HG02943 (cell line): ENCODE measurements around the gene LRRC15.

Experiments used
- ATAC-seq: cut with Tn5 transposase; IDR thresholded peaks from one replicate; pipeline ENCODE4 v1.9.1; 2021; ENCODE audit warnings: mild to moderate bottlenecking, low read depth, moderate library complexity; ENCODE audit not compliant: unreplicated experiment

LRRC15 gene

GRCh38 chr3:194306109-194306686 is 63.3 kb downstream of the LRRC15 start:
- ATAC-seq, result peak; percentile 57

DNA sequence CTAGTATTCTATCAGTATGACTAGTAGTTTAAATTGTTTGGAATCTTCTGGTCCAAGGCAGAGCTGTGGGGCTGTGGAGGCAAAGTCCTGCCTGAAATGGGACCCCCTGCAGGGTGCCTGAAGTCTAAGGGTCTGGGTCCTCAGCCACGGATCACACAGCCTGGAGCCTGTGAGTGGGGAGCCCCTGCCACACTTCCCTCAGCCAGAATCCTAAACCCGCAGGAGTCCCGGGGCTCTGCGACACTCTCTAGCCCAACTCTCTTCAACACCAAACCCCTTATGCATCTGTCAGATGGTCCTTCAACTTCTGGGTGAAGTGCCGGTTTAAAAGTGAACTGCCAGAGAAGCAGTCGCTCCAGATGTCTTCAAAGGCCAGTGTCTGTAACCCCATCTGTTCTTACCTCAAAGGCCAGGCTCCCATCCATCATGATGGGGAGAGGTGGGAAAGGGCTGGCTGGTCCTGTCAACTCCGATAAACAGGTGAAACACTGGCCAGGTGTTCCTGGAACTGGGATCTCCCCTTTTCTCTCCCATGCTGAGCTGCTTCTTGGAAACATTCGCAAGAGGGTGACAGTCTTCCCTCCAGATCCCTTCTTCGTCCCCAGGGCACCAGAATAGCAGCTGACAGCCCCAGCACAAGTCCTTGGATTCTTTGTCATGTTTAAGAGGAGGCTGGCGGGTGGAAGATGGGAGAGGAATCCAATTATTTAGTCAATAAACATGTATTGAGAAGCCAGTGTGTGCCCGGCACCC is 64.0 kb downstream of the LRRC15 start:
- ATAC-seq, result no peak
